ENCODE data around the gene SYS1. TPM values are rescaled to one million over a fixed set of nuclear protein-coding genes. Genes with fewer than 3 reads are reported as not detected.

Gene SYS1
- total and polyA plus RNA-seq, 2 experiments from 2014 or later: 7.9 to 21.5 TPM

DNA sequence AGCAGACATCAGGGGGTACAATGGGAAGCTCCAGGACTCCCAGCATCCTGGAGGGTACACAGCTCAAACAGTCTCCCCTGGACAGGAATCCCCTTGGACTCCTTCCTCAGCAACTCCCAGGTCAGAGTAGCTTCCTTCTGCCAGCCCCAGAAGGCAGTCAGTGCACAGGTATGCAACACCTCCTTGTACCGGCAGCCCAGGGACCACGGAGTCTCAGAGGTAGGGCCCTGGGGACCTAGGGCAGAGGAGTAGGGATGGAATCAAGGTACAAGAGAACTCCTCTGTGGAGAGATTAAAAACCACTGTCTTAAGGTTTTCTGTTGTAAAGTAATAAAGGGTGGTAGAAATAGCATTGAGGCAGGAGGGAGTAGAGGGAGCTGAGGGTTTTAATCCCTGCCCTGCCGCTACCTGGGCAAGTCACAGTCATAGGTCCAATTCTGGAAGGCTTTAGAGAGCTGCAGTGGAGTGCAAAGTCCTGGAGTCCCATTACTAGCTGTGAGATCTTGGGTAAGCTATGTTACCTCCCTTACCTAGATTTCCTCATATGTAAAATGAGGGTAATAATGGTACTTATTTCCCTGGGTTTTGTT, 7.7 kb downstream of the SYS1 start:
- H2AFZ ChIP-seq: no peak overlapping the region
- DNase-seq (ENCODE audit: low spot score): no peak
- Mint-ChIP-seq H3K9me3 (no peaks in the 10 kb centered on the region), H3K27me3 (ENCODE audit: insufficient read depth, low read depth, poor library complexity) (peaks cover 9% of the 10 kb centered on the region), H3K36me3 (ENCODE audit: low read depth) (peaks cover 15% of the 10 kb centered on the region; the same call in 2 of the 3 replicates), H3K27ac (no peak overlapping the region), H3K4me3 (no peak overlapping the region), H3K4me1 (peaks cover 10% of the 10 kb centered on the region)
- no peaks in the 10 kb centered on the region for H3F3A ChIP-seq (replicated peaks; ENCODE audit: low read depth)
- TF ChIP-seq, protein P1, sequence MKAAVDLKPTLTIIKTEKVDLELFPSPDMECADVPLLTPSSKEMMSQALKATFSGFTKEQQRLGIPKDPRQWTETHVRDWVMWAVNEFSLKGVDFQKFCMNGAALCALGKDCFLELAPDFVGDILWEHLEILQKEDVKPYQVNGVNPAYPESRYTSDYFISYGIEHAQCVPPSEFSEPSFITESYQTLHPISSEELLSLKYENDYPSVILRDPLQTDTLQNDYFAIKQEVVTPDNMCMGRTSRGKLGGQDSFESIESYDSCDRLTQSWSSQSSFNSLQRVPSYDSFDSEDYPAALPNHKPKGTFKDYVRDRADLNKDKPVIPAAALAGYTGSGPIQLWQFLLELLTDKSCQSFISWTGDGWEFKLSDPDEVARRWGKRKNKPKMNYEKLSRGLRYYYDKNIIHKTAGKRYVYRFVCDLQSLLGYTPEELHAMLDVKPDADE (IDR thresholded peaks at IDR 0.05): no peak
- TF ChIP-seq, protein P2, sequence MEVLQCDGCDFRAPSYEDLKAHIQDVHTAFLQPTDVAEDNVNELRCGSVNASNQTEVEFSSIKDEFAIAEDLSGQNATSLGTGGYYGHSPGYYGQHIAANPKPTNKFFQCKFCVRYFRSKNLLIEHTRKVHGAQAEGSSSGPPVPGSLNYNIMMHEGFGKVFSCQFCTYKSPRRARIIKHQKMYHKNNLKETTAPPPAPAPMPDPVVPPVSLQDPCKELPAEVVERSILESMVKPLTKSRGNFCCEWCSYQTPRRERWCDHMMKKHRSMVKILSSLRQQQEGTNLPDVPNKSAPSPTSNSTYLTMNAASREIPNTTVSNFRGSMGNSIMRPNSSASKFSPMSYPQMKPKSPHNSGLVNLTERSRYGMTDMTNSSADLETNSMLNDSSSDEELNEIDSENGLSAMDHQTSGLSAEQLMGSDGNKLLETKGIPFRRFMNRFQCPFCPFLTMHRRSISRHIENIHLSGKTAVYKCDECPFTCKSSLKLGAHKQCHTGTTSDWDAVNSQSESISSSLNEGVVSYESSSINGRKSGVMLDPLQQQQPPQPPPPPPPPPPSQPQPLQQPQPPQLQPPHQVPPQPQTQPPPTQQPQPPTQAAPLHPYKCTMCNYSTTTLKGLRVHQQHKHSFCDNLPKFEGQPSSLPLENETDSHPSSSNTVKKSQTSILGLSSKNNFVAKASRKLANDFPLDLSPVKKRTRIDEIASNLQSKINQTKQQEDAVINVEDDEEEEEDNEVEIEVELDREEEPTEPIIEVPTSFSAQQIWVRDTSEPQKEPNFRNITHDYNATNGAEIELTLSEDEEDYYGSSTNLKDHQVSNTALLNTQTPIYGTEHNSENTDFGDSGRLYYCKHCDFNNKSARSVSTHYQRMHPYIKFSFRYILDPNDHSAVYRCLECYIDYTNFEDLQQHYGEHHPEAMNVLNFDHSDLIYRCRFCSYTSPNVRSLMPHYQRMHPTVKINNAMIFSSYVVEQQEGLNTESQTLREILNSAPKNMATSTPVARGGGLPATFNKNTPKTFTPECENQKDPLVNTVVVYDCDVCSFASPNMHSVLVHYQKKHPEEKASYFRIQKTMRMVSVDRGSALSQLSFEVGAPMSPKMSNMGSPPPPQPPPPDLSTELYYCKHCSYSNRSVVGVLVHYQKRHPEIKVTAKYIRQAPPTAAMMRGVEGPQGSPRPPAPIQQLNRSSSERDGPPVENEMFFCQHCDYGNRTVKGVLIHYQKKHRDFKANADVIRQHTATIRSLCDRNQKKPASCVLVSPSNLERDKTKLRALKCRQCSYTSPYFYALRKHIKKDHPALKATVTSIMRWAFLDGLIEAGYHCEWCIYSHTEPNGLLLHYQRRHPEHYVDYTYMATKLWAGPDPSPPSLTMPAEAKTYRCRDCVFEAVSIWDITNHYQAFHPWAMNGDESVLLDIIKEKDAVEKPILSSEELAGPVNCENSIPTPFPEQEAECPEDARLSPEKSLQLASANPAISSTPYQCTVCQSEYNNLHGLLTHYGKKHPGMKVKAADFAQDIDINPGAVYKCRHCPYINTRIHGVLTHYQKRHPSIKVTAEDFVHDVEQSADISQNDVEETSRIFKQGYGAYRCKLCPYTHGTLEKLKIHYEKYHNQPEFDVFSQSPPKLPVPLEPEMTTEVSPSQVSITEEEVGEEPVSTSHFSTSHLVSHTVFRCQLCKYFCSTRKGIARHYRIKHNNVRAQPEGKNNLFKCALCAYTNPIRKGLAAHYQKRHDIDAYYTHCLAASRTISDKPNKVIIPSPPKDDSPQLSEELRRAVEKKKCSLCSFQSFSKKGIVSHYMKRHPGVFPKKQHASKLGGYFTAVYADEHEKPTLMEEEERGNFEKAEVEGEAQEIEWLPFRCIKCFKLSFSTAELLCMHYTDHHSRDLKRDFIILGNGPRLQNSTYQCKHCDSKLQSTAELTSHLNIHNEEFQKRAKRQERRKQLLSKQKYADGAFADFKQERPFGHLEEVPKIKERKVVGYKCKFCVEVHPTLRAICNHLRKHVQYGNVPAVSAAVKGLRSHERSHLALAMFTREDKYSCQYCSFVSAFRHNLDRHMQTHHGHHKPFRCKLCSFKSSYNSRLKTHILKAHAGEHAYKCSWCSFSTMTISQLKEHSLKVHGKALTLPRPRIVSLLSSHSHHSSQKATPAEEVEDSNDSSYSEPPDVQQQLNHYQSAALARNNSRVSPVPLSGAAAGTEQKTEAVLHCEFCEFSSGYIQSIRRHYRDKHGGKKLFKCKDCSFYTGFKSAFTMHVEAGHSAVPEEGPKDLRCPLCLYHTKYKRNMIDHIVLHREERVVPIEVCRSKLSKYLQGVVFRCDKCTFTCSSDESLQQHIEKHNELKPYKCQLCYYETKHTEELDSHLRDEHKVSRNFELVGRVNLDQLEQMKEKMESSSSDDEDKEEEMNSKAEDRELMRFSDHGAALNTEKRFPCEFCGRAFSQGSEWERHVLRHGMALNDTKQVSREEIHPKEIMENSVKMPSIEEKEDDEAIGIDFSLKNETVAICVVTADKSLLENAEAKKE (CRISPR knock-in tag; IDR thresholded peaks at IDR 0.05): no peak
- TF ChIP-seq EZH2phosphoT487 (IDR thresholded peaks at IDR 0.05; ENCODE audit: unreplicated experiment) (no peak), CREB1 (CRISPR knock-in tag; IDR thresholded peaks at IDR 0.05; ENCODE audit: low read depth) (no peak), NANOG (IDR thresholded peaks at IDR 0.05; ENCODE audit: borderline replicate concordance) (no peak), ZNF331 (CRISPR knock-in tag; IDR thresholded peaks at IDR 0.05; ENCODE audit: low read depth) (no peak), ZNF114 (CRISPR knock-in tag; IDR thresholded peaks at IDR 0.05) (no peak), POLR2AphosphoS5 (IDR thresholded peaks at IDR 0.05; ENCODE audit: low read depth) (no peak), JUNB (IDR thresholded peaks at IDR 0.05; ENCODE audit: unreplicated experiment) (no peak), EZH2 (IDR thresholded peaks at IDR 0.05; ENCODE audit: low read depth, unreplicated experiment) (no peak)
- TF ChIP-seq, protein P3, sequence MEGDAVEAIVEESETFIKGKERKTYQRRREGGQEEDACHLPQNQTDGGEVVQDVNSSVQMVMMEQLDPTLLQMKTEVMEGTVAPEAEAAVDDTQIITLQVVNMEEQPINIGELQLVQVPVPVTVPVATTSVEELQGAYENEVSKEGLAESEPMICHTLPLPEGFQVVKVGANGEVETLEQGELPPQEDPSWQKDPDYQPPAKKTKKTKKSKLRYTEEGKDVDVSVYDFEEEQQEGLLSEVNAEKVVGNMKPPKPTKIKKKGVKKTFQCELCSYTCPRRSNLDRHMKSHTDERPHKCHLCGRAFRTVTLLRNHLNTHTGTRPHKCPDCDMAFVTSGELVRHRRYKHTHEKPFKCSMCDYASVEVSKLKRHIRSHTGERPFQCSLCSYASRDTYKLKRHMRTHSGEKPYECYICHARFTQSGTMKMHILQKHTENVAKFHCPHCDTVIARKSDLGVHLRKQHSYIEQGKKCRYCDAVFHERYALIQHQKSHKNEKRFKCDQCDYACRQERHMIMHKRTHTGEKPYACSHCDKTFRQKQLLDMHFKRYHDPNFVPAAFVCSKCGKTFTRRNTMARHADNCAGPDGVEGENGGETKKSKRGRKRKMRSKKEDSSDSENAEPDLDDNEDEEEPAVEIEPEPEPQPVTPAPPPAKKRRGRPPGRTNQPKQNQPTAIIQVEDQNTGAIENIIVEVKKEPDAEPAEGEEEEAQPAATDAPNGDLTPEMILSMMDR (conservative IDR thresholded peaks at IDR 0.05; ENCODE audit: low read depth in 2 of 2): no peak
- TF ChIP-seq, protein P4, sequence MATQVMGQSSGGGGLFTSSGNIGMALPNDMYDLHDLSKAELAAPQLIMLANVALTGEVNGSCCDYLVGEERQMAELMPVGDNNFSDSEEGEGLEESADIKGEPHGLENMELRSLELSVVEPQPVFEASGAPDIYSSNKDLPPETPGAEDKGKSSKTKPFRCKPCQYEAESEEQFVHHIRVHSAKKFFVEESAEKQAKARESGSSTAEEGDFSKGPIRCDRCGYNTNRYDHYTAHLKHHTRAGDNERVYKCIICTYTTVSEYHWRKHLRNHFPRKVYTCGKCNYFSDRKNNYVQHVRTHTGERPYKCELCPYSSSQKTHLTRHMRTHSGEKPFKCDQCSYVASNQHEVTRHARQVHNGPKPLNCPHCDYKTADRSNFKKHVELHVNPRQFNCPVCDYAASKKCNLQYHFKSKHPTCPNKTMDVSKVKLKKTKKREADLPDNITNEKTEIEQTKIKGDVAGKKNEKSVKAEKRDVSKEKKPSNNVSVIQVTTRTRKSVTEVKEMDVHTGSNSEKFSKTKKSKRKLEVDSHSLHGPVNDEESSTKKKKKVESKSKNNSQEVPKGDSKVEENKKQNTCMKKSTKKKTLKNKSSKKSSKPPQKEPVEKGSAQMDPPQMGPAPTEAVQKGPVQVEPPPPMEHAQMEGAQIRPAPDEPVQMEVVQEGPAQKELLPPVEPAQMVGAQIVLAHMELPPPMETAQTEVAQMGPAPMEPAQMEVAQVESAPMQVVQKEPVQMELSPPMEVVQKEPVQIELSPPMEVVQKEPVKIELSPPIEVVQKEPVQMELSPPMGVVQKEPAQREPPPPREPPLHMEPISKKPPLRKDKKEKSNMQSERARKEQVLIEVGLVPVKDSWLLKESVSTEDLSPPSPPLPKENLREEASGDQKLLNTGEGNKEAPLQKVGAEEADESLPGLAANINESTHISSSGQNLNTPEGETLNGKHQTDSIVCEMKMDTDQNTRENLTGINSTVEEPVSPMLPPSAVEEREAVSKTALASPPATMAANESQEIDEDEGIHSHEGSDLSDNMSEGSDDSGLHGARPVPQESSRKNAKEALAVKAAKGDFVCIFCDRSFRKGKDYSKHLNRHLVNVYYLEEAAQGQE (IDR thresholded peaks at IDR 0.05; ENCODE audit: unreplicated experiment): no peak
- ATAC-seq: no peak
- no peak overlapping the region for H3K4me3 ChIP-seq
- H3K79me2 ChIP-seq (replicated peaks; ENCODE audit: insufficient read depth): no peaks in the 10 kb centered on the region
- H3K4me1 ChIP-seq (ENCODE audit: insufficient read depth): peaks cover 7% of the 10 kb centered on the region; the same call in 1 of the 2 replicates
- peaks cover 18% of the 10 kb centered on the region for H3K27me3 ChIP-seq (ENCODE audit: insufficient read depth)
- no peaks in the 10 kb centered on the region for H3K36me3 ChIP-seq (ENCODE audit: insufficient read depth)
- H4K20me1 ChIP-seq (replicated peaks; ENCODE audit: insufficient read depth): no peaks in the 10 kb centered on the region
- H3K27ac ChIP-seq (ENCODE audit: low read depth): no peak overlapping the region
- H3K4me2 ChIP-seq: no peak overlapping the region
- H3K9me2 ChIP-seq (ENCODE audit: insufficient read depth): no peaks in the 10 kb centered on the region
